Measurements from ENCODE around the gene NT5C3A.
"Not testable (repeated sequence)": the region's sequence is repeated elsewhere in the genome, so short reads cannot be mapped to it uniquely, and the experiment has no call there.

DNA sequence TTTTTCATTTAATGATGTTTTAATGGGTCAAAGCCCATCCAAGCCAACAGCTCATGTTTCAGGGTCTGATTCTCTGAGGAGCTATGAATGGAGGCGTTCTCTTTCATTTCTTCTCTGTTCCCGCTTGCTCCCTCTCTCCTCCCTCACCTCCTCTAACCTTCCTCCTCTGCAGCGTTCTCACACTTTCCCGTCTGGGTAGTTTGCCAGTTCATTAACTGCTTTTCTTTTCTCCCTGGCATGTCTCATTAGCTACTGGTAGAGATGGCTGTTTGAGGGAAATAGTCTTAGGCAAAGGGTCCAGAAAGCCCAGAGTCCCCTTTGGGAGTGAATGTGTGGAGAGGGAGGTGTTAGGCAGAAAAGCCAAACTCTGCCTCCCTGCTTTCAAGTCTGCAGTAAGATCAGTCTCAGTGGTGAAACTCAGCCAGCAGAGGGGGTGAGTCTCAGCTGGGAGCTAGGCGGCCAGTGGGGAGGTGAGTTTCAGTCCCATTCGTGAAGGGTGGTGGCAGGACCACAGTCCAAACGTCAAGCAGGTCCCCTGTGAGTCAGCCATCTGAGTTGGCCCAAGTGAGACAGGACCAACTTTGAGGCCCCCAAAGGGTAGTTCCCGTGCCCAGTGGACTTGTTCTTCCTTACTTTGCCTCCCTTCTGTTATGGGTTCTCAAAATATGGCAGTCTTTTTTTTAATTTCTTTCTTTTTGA lies 98.0 kb downstream of the NT5C3A start:
- TF ChIP-seq, protein P1, sequence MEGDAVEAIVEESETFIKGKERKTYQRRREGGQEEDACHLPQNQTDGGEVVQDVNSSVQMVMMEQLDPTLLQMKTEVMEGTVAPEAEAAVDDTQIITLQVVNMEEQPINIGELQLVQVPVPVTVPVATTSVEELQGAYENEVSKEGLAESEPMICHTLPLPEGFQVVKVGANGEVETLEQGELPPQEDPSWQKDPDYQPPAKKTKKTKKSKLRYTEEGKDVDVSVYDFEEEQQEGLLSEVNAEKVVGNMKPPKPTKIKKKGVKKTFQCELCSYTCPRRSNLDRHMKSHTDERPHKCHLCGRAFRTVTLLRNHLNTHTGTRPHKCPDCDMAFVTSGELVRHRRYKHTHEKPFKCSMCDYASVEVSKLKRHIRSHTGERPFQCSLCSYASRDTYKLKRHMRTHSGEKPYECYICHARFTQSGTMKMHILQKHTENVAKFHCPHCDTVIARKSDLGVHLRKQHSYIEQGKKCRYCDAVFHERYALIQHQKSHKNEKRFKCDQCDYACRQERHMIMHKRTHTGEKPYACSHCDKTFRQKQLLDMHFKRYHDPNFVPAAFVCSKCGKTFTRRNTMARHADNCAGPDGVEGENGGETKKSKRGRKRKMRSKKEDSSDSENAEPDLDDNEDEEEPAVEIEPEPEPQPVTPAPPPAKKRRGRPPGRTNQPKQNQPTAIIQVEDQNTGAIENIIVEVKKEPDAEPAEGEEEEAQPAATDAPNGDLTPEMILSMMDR (IDR thresholded peaks at IDR 0.05), result peak in 4 of 7 experiments; percentile 13 to 29 (median 22)
- TF ChIP-seq POLR2AphosphoS5 (IDR thresholded peaks at IDR 0.05), result not testable (repeated sequence)

All from stomach (tissue), 4 donors.